H1 (cell line): Measurements from ENCODE around the gene ZGLP1. TPM values are rescaled to one million over a fixed set of nuclear protein-coding genes. Genes with fewer than 3 reads are reported as not detected.

Experiments used
- CBX8 ChIP-seq: fragments of 300-800, 300-1000 bp; sonication (generic); IDR thresholded peaks from 2 replicates; pipeline ENCODE4 v1.7.1; 2016; ENCODE audit warnings: low read depth, low read length, borderline replicate concordance
- CREB1 ChIP-seq: IDR thresholded peaks from 2 replicates; pipeline ENCODE4 v1.6.1; 2012; ENCODE audit warnings: inconsistent platforms
- USF2 ChIP-seq: IDR thresholded peaks from 2 replicates; pipeline ENCODE4 v1.6.1; 2011; ENCODE audit warnings: low read length, improper control_type of control experiment
- polyA plus RNA-seq, 7 experiments: library from polyadenylated mRNA; depleted of rRNA in 3 of 7; stranded (reverse) in 5 of 7; unstranded in 2 of 7; fragments of >200 nt in 5 of 7; fragments of 200-250 nt in 2 of 7; gene quantifications; 1 replicate in 5 of 7; 2 replicates in 1 of 7; 4 replicates in 1 of 7; pipeline versions ENCODE4 v1.2.1 to v1.2.3, GENCODE V29; 2011 to 2013; ENCODE audit warnings: missing spikeins in 2 of 7, mixed read lengths in 2 of 7
- total RNA-seq: library from RNA; stranded (reverse); fragmentation: NEBNext Ultra II Directional; extraction: Animal tissue kit (Norgen Biotek cat#: 25700); gene quantifications from 2 replicates; pipeline ENCODE4 v1.2.1, GENCODE V29; 2021

Gene ZGLP1
- total and polyA plus RNA-seq, 2 of the 8 experiments (the other 6 are each of a cell fraction or from before 2014, with no cell fraction given), result 4.2 to 5.1 TPM

GRCh38 chr19:10270180-10270615 lies 39.4 kb downstream of the ZGLP1 start (continued):
- TF ChIP-seq USF2 (no peak), CREB1 (no peak), CBX8 (no peak)
